NCI-H1105 treated with DMSO at 0.1 percent for 48 hours (cell line): ENCODE measurements around the gene GCK.
"Not testable (repeated sequence)": the region's sequence is repeated elsewhere in the genome, so short reads cannot be mapped to it uniquely, and the experiment has no call there.

Source experiments
- DNase-seq: peaks from one replicate; lab custom pipeline; 2025; lab: John Stamatoyannopoulos, UW

Gene GCK

GRCh38 chr7:44141221-44141850 lies 47.9 kb downstream of the GCK start, which contains the start of gene MYL7:
TSS of gene MYL7 (minus strand) at chr7:44141332. CDS start at chr7:44141305, 27 bp downstream.
- no peak for DNase-seq

- DNase-seq, result no peak
Measured at GRCh38 chr7:44140341-44140740, 48.9 kb downstream of the GCK start.

GRCh38 chr7:44139311-44140010 lies 49.8 kb downstream of the GCK start:
- DNase-seq, result no peak

GRCh38 chr7:44138698-44139097 lies 50.5 kb downstream of the GCK start:
- DNase-seq, result no peak

- no peak for DNase-seq
Measured at GRCh38 chr7:44136731-44137130, 52.5 kb downstream of the GCK start.

- no peak for DNase-seq
Measured at GRCh38 chr7:44134943-44135628, 54.2 kb downstream of the GCK start.

GRCh38 chr7:44133295-44133694 lies 55.9 kb downstream of the GCK start:
- no peak for DNase-seq

- DNase-seq, result no peak
Measured at GRCh38 chr7:44132039-44132438, 57.2 kb downstream of the GCK start.

- no peak for DNase-seq
Measured at GRCh38 chr7:44131173-44132029, 57.8 kb downstream of the GCK start.

GRCh38 chr7:44128721-44129582 lies 60.3 kb downstream of the GCK start:
- no peak for DNase-seq

GRCh38 chr7:44127161-44127560 lies 62.1 kb downstream of the GCK start:
- DNase-seq, result no peak

GRCh38 chr7:44126574-44126973 lies 62.7 kb downstream of the GCK start:
- DNase-seq, result not testable (repeated sequence)

GRCh38 chr7:44124822-44125202 lies 64.4 kb downstream of the GCK start:
- DNase-seq, result no peak

- peak; percentile 96 for DNase-seq
Measured at GRCh38 chr7:44123190-44124003, 65.8 kb downstream of the GCK start, which contains the start of gene POLD2. TSS of gene POLD2 (minus strand) at chr7:44123548. CDS start at chr7:44122053, 1,495 bp downstream.

GRCh38 chr7:44122529-44122928 lies 66.7 kb downstream of the GCK start:
- DNase-seq, result no peak

- no peak for DNase-seq
Measured at GRCh38 chr7:44121761-44122420, 67.3 kb downstream of the GCK start.

- no peak for DNase-seq
Measured at GRCh38 chr7:44120395-44120794, 68.8 kb downstream of the GCK start.

GRCh38 chr7:44119829-44120380 lies 69.3 kb downstream of the GCK start:
- DNase-seq, result no peak

GRCh38 chr7:44117801-44118429 lies 71.3 kb downstream of the GCK start:
- DNase-seq, result no peak
